ENCODE measurements around the gene RDH16.

DNA sequence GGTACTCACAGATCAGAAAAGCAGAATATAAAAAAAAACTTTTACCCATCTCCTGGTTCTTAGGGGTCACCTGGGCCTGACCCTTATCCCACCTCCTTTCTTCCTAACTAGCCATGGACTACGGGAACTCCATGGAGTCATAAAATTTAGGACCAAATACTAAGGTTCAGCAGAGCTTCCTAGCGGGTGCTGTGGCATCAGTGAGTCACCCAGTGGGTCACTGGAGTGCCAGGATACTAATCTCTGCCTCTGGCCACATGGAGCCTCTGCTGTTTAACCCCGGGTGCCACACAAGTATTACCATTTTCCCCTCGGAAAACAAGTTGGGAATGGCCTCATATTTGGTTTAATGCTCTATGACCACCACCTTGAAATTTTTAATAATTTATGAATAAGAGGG lies 42.0 kb upstream of the RDH16 start:
- TF ChIP-seq YY1 (IDR thresholded peaks at IDR 0.05; ENCODE audit: extremely low read depth, insufficient replicate concordance, low read depth, low read length) = no peak
- TF ChIP-seq EZH2 (IDR thresholded peaks at IDR 0.05) = no peak
